GM23248 (cell line): Measurements from ENCODE around the gene OR51B2. TPM values are rescaled to one million over a fixed set of nuclear protein-coding genes. Genes with fewer than 3 reads are reported as not detected.
"Not testable (repeated sequence)": the region's sequence is repeated elsewhere in the genome, so short reads cannot be mapped to it uniquely, and the experiment has no call there.

Experiments used
- DNase-seq: peaks from one replicate; pipeline ENCODE4 v3.0.0-alpha.2; 2015
- H2AFZ ChIP-seq: fragments of 200-600 bp; sonication (generic); 2 replicates; pipeline ENCODE4 v1.6.1; 2016; ENCODE audit warnings: antibody characterized with exemption
- H3F3A ChIP-seq: fragments of 200-600 bp; sonication (generic); 2 replicates; pipeline ENCODE4 v1.6.1; 2016; ENCODE audit warnings: mild to moderate bottlenecking, antibody characterized with exemption, mixed run types; ENCODE audit not compliant: insufficient read depth
- H3K27ac ChIP-seq: fragments of 200-600 bp; sonication (generic); 2 replicates; pipeline ENCODE4 v1.5.1; 2016; ENCODE audit warnings: mild to moderate bottlenecking
- H3K27me3 ChIP-seq: fragments of 200-600 bp; sonication (generic); replicated peaks from 2 replicates; pipeline ENCODE4 v1.6.1; 2016; ENCODE audit warnings: mild to moderate bottlenecking; ENCODE audit not compliant: insufficient read depth
- H3K36me3 ChIP-seq: fragments of 200-600 bp; sonication (generic); 2 replicates; pipeline ENCODE4 v1.6.1; 2016; ENCODE audit warnings: low read depth, mild to moderate bottlenecking
- H3K4me1 ChIP-seq: fragments of 200-600 bp; sonication (generic); 2 replicates; pipeline ENCODE4 v1.6.1; 2016; ENCODE audit warnings: mild to moderate bottlenecking; ENCODE audit not compliant: insufficient read depth
- H3K4me2 ChIP-seq: fragments of 200-600 bp; sonication (generic); one replicate; pipeline ENCODE4 v1.6.1; 2016; ENCODE audit warnings: mild to moderate bottlenecking; ENCODE audit not compliant: unreplicated experiment
- H3K4me3 ChIP-seq: fragments of 200-600 bp; sonication (generic); 2 replicates; pipeline ENCODE4 v1.5.1; 2016; ENCODE audit warnings: mild to moderate bottlenecking
- H3K79me2 ChIP-seq: fragments of 200-600 bp; sonication (generic); 2 replicates; pipeline ENCODE4 v1.6.1; 2016; ENCODE audit warnings: mild to moderate bottlenecking; ENCODE audit not compliant: insufficient read depth
- H3K9ac ChIP-seq: fragments of 200-600 bp; sonication (generic); 2 replicates; pipeline ENCODE4 v1.6.1; 2016; ENCODE audit warnings: mild to moderate bottlenecking
- H3K9me2 ChIP-seq: fragments of 200-600 bp; sonication (generic); 2 replicates; pipeline ENCODE4 v1.6.1; 2016; ENCODE audit warnings: mixed run types, mild to moderate bottlenecking, moderate library complexity; ENCODE audit not compliant: insufficient read depth
- H3K9me3 ChIP-seq: fragments of 200-600 bp; sonication (generic); one replicate; pipeline ENCODE4 v1.6.1; 2017; ENCODE audit warnings: low read depth
- H4K20me1 ChIP-seq: fragments of 200-600 bp; sonication (generic); 2 replicates; pipeline ENCODE4 v1.6.0; 2016; ENCODE audit not compliant: insufficient read depth
- EZH2 ChIP-seq: fragments of 200-600 bp; sonication (generic); IDR thresholded peaks from 2 replicates; pipeline ENCODE4 v1.6.1; 2018; ENCODE audit warnings: antibody characterized with exemption, mild to moderate bottlenecking; ENCODE audit not compliant: insufficient read depth, poor library complexity, severe bottlenecking
- EZH2phosphoT487 ChIP-seq: fragments of 200-600 bp; sonication (generic); IDR thresholded peaks from 2 replicates; pipeline ENCODE4 v1.6.1; 2018; ENCODE audit warnings: antibody characterized with exemption, moderate library complexity, mild to moderate bottlenecking, low read depth; ENCODE audit not compliant: insufficient read depth
- WGBS, 2 experiments: methylation state at CpG; one replicate each; pipeline ENCODE4 v1.1.6; 2015 to 2017; ENCODE audit warnings: low lambda C conversion rate in 2 of 2, low coverage in 1 of 2; ENCODE audit errors: missing lambda C conversion rate in 2 of 2; 5-methylcytosine and 5-hydroxymethylcytosine counted together
- in situ Hi-C: fragments of 300-500 bp; cut with MboI; formaldehyde crosslinking; loops from 2 replicates; pipeline ENCODE4 v1.15.0; 2020
- polyA plus RNA-seq: library from polyadenylated mRNA; unstranded; fragments of >200 nt; fragmentation: Nextera tagmentation; extraction: Ambion mirVana; gene quantifications from 2 replicates; pipeline ENCODE4 v1.2.1, GENCODE V29; 2016
- total RNA-seq: library from RNA; depleted of rRNA; stranded (reverse); fragments of >200 nt; shearing (Covaris generic); gene quantifications from 2 replicates; pipeline ENCODE4 v1.2.3, GENCODE V29; 2014

The OR51B2 gene
- total and polyA plus RNA-seq, 2 experiments from 2014 or later: not detected

- 41 to 55% methylated on average over 1 of the region's 1 CpG for WGBS, 2 experiments
- Histone ChIP-seq H3K9ac (peak overlapping the region; percentile 46), H3K36me3 (no peaks in the 10 kb centered on the region), H3K79me2 (no peaks in the 10 kb centered on the region), H3K27me3 (no peaks in the 10 kb centered on the region), H3F3A (peaks cover 44% of the 10 kb centered on the region), H3K9me2 (no peaks in the 10 kb centered on the region), H3K4me1 (peaks cover 72% of the 10 kb centered on the region), H3K27ac (peak overlapping the region; percentile 82), H3K9me3 (no peaks in the 10 kb centered on the region), H4K20me1 (no peaks in the 10 kb centered on the region), H3K4me3 (no peak overlapping the region), H3K4me2 (peak overlapping the region; percentile 51), H2AFZ (no peak overlapping the region)
- TF ChIP-seq EZH2 (no peak), EZH2phosphoT487 (no peak)
- peak; percentile 65 for DNase-seq
- in situ Hi-C loops: no loop called here
Observed at GRCh38 chr11:5366856-5367255, 42.8 kb upstream of the OR51B2 start.

- H3K9ac ChIP-seq, H3K4me3 ChIP-seq, H3K79me2 ChIP-seq, H3K4me2 ChIP-seq, H3K27me3 ChIP-seq, H4K20me1 ChIP-seq, H3K9me3 ChIP-seq, DNase-seq, in situ Hi-C loops, H3K36me3 ChIP-seq, H3K9me2 ChIP-seq, H2AFZ ChIP-seq: not testable (repeated sequence)
- peaks cover 44% of the 10 kb centered on the region for H3F3A ChIP-seq
- peak overlapping the region; percentile 82 for H3K27ac ChIP-seq
- peaks cover 74% of the 10 kb centered on the region for H3K4me1 ChIP-seq
- 91 to 94% methylated on average over 6 of the region's 6 CpGs for WGBS, 2 experiments
Observed at GRCh38 chr11:5366365-5366764, 42.3 kb upstream of the OR51B2 start.

- peak overlapping the region; percentile 5; the same call in 1 of the 2 replicates for H3K9ac ChIP-seq
- no peak for TF ChIP-seq EZH2
- DNase-seq: peak; percentile 71
- peak overlapping the region; percentile 73 for H3K4me2 ChIP-seq
- no peaks in the 10 kb centered on the region for H3K9me3 ChIP-seq
- no peak overlapping the region for H2AFZ ChIP-seq
- WGBS, 2 experiments: 3 to 8% methylated on average over 2 of the region's 2 CpGs
- peak overlapping the region; percentile 70 for H3K27ac ChIP-seq
- H3K27me3 ChIP-seq: no peaks in the 10 kb centered on the region
- peak overlapping the region; percentile 4; the same call in 1 of the 2 replicates for H3K4me3 ChIP-seq
- H3K9me2 ChIP-seq: no peaks in the 10 kb centered on the region
- H3F3A ChIP-seq: peaks cover 44% of the 10 kb centered on the region
- H4K20me1 ChIP-seq: no peaks in the 10 kb centered on the region
- in situ Hi-C loops: no loop called here
- peaks cover 70% of the 10 kb centered on the region for H3K4me1 ChIP-seq
- H3K36me3 ChIP-seq: no peaks in the 10 kb centered on the region
- H3K79me2 ChIP-seq: no peaks in the 10 kb centered on the region
Observed at GRCh38 chr11:5364214-5364613, 40.1 kb upstream of the OR51B2 start.

GRCh38 chr11:5363679-5364078, 39.6 kb upstream of the OR51B2 start:
- in situ Hi-C loops: no loop called here
- Histone ChIP-seq H3K36me3 (no peaks in the 10 kb centered on the region), H3K4me2 (no peak overlapping the region), H3K27me3 (no peaks in the 10 kb centered on the region), H3K9me3 (no peaks in the 10 kb centered on the region), H3K9ac (no peak overlapping the region), H2AFZ (no peak overlapping the region), H3K79me2 (no peaks in the 10 kb centered on the region), H3F3A (peaks cover 40% of the 10 kb centered on the region), H3K27ac (peak overlapping the region; percentile 70), H3K4me1 (peaks cover 64% of the 10 kb centered on the region), H3K9me2 (no peaks in the 10 kb centered on the region), H4K20me1 (no peaks in the 10 kb centered on the region), H3K4me3 (no peak overlapping the region)
- TF ChIP-seq EZH2 (no peak), EZH2phosphoT487 (no peak)
- peak; percentile 13 for DNase-seq
- 100% methylated on average over 1 of the region's 1 CpG for WGBS, 2 experiments

- peak overlapping the region; percentile 53 for H2AFZ ChIP-seq
- H3K9ac ChIP-seq: no peak overlapping the region
- WGBS, 2 experiments: 58 to 62% methylated on average over 3 of the region's 3 CpGs
- peaks cover 49% of the 10 kb centered on the region for H3K4me1 ChIP-seq
- H3K9me3 ChIP-seq: no peaks in the 10 kb centered on the region
- H3K79me2 ChIP-seq: no peaks in the 10 kb centered on the region
- H3F3A ChIP-seq: peaks cover 25% of the 10 kb centered on the region
- in situ Hi-C loops: no loop called here
- H3K4me3 ChIP-seq: no peak overlapping the region
- TF ChIP-seq EZH2 (no peak), EZH2phosphoT487 (no peak)
- H3K27me3 ChIP-seq: no peaks in the 10 kb centered on the region
- no peaks in the 10 kb centered on the region for H4K20me1 ChIP-seq
- DNase-seq: no peak
- peak overlapping the region; percentile 2 for H3K4me2 ChIP-seq
- H3K9me2 ChIP-seq: no peaks in the 10 kb centered on the region
- no peaks in the 10 kb centered on the region for H3K36me3 ChIP-seq
- no peak overlapping the region for H3K27ac ChIP-seq
Observed at GRCh38 chr11:5362017-5362625, 38.0 kb upstream of the OR51B2 start.

- H3K4me1 ChIP-seq, H3K36me3 ChIP-seq, H2AFZ ChIP-seq, H3K79me2 ChIP-seq, in situ Hi-C loops, H3K4me2 ChIP-seq, H3K27me3 ChIP-seq, H3K4me3 ChIP-seq, H3K9me3 ChIP-seq, DNase-seq, H3K9me2 ChIP-seq, H3K27ac ChIP-seq, H3F3A ChIP-seq, H4K20me1 ChIP-seq, H3K9ac ChIP-seq: not testable (repeated sequence)
- WGBS, 2 experiments: 73 to 83% methylated on average over 5 of the region's 5 CpGs
Observed at GRCh38 chr11:5356031-5356430, 31.9 kb upstream of the OR51B2 start.
